OCI-LY3 (cell line): ENCODE data around the gene LRP11.

Source experiments
- CTCF ChIP-seq: fragments of 200-600, 300-600 bp; sonication (generic); IDR thresholded peaks from 2 replicates; pipeline ENCODE4 v1.5.1; 2014; ENCODE audit warnings: antibody characterized with exemption, low read length, low read depth
- EZH2phosphoT487 ChIP-seq: fragments of 200-600 bp; shearing (Covaris generic); IDR thresholded peaks from 2 replicates; pipeline ENCODE4 v1.6.1; 2018; ENCODE audit warnings: antibody characterized with exemption, mixed run types, low read depth

GRCh38 chr6:149851461-149852110, 12.6 kb downstream of the LRP11 start:
- TF ChIP-seq CTCF (no peak), EZH2phosphoT487 (no peak)
